OCI-LY1 (cell line): ENCODE measurements around the gene PSKH1.

Source experiments
- EZH2 ChIP-seq: fragments of 200-600 bp; sonication (generic), shearing (Covaris generic); IDR thresholded peaks from 2 replicates; pipeline ENCODE4 v1.8.0; 2017; ENCODE audit warnings: borderline replicate concordance, mixed run types, mild to moderate bottlenecking, antibody characterized with exemption, low read length, moderate library complexity, mixed read lengths
- TF ChIP-seq, protein P1 (sequence below): fragments of 200-600 bp; sonication (generic), shearing (Covaris generic); IDR thresholded peaks from 2 replicates; pipeline ENCODE4 v1.5.1; 2017; ENCODE audit warnings: mild to moderate bottlenecking, antibody characterized with exemption, low read length, moderate library complexity, mixed read lengths

DNA sequence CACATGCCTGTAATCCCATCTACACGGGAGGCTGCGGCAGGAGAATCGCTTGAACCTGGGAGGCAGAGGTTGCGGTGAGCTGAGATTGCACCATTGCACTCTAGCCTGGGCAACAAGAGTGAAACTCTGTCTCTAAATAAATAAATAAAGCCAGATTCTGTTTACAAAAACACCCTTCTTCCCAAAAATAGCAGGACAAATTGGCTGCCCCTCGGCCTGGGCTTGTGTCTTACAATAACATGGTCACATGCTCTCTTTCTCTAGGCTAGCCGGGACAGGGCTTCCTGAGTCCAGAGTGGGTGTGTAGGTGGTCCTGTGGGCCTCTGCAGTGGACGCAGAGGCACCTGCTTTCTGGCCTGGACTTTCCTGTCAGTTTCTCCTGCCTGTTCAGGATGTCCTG is 23.4 kb upstream of the PSKH1 start:
- TF ChIP-seq, protein P1, sequence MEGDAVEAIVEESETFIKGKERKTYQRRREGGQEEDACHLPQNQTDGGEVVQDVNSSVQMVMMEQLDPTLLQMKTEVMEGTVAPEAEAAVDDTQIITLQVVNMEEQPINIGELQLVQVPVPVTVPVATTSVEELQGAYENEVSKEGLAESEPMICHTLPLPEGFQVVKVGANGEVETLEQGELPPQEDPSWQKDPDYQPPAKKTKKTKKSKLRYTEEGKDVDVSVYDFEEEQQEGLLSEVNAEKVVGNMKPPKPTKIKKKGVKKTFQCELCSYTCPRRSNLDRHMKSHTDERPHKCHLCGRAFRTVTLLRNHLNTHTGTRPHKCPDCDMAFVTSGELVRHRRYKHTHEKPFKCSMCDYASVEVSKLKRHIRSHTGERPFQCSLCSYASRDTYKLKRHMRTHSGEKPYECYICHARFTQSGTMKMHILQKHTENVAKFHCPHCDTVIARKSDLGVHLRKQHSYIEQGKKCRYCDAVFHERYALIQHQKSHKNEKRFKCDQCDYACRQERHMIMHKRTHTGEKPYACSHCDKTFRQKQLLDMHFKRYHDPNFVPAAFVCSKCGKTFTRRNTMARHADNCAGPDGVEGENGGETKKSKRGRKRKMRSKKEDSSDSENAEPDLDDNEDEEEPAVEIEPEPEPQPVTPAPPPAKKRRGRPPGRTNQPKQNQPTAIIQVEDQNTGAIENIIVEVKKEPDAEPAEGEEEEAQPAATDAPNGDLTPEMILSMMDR = no peak
- TF ChIP-seq EZH2 = no peak
